HepG2 (cell line): ENCODE measurements around the gene MTCL1. TPM values are rescaled to one million over a fixed set of nuclear protein-coding genes. Genes with fewer than 3 reads are reported as not detected.

ENCODE experiments used
- EEA1 ChIP-seq: sonication (generic); formaldehyde crosslinking; IDR thresholded peaks from 2 replicates; pipeline ENCODE4 v1.5.1; 2020; ENCODE audit warnings: mild to moderate bottlenecking, missing genetic modification reagents, borderline replicate concordance
- FOXA1 ChIP-seq, 2 experiments: fragments of 450-650 bp in 1 of 2; sonication (generic) in 1 of 2; formaldehyde crosslinking in 1 of 2; IDR thresholded peaks; 2 replicates each; pipeline versions ENCODE4 v1.4.0 to v1.6.1; 2016 to 2020; ENCODE audit warnings: missing genetic modification reagents in 1 of 2
- MTF2 ChIP-seq: sonication (generic); formaldehyde crosslinking; IDR thresholded peaks from 2 replicates; pipeline ENCODE4 v1.5.0; 2020; ENCODE audit warnings: missing genetic modification reagents, borderline replicate concordance
- MYNN ChIP-seq: sonication (generic); formaldehyde crosslinking; IDR thresholded peaks from 2 replicates; pipeline ENCODE4 v1.4.0; 2020; ENCODE audit warnings: mild to moderate bottlenecking, low read depth, missing genetic modification reagents
- RCOR2 ChIP-seq: IDR thresholded peaks from 2 replicates; pipeline ENCODE4 v1.6.1; 2016; ENCODE audit warnings: missing biosample characterization, missing genetic modification reagents
- SOX5 ChIP-seq: IDR thresholded peaks from 2 replicates; pipeline ENCODE4 v1.6.1; 2016; ENCODE audit warnings: borderline replicate concordance
- SSRP1 ChIP-seq: IDR thresholded peaks from 2 replicates; pipeline ENCODE4 v1.6.1; 2016; ENCODE audit warnings: control low read depth
- THAP8 ChIP-seq: sonication (generic); formaldehyde crosslinking; IDR thresholded peaks from 2 replicates; pipeline ENCODE4 v1.5.1; 2020; ENCODE audit warnings: missing genetic modification reagents, mild to moderate bottlenecking, borderline replicate concordance
- WIZ ChIP-seq: sonication (generic); formaldehyde crosslinking; IDR thresholded peaks from 2 replicates; pipeline ENCODE4 v1.5.1; 2020; ENCODE audit warnings: mild to moderate bottlenecking, missing genetic modification reagents
- ZEB1 ChIP-seq: IDR thresholded peaks from 2 replicates; pipeline ENCODE4 v1.6.1; 2012; ENCODE audit warnings: mild to moderate bottlenecking, low read depth, inconsistent platforms; ENCODE audit not compliant: insufficient replicate concordance
- ZMYM2 ChIP-seq: sonication (generic); formaldehyde crosslinking; IDR thresholded peaks from 2 replicates; pipeline ENCODE4 v1.8.0; 2022; ENCODE audit warnings: mild to moderate bottlenecking, missing genetic modification reagents
- ZNF10 ChIP-seq: sonication (generic); formaldehyde crosslinking; IDR thresholded peaks from 2 replicates; pipeline ENCODE4 v1.4.0; 2020; ENCODE audit warnings: mild to moderate bottlenecking, low read depth, missing genetic modification reagents, borderline replicate concordance
- ZNF124 ChIP-seq: sonication (generic); formaldehyde crosslinking; IDR thresholded peaks from 2 replicates; pipeline ENCODE4 v1.4.0; 2020; ENCODE audit warnings: missing genetic modification reagents
- ZNF138 ChIP-seq: sonication (generic); formaldehyde crosslinking; IDR thresholded peaks from 2 replicates; pipeline ENCODE4 v1.5.0; 2020; ENCODE audit warnings: mild to moderate bottlenecking, low read depth, missing genetic modification reagents
- ZNF510 ChIP-seq: sonication (generic); formaldehyde crosslinking; IDR thresholded peaks from 2 replicates; pipeline ENCODE4 v1.4.0; 2020; ENCODE audit warnings: low read depth, mild to moderate bottlenecking, missing genetic modification reagents
- ZNF782 ChIP-seq: sonication (generic); formaldehyde crosslinking; IDR thresholded peaks from 2 replicates; pipeline ENCODE4 v1.4.0; 2020; ENCODE audit warnings: missing genetic modification reagents, mild to moderate bottlenecking, borderline replicate concordance
- ZSCAN20 ChIP-seq: sonication (generic); formaldehyde crosslinking; IDR thresholded peaks from 2 replicates; pipeline ENCODE4 v1.4.0; 2020; ENCODE audit warnings: missing genetic modification reagents, mild to moderate bottlenecking, borderline replicate concordance
- ZSCAN25 ChIP-seq: sonication (generic); formaldehyde crosslinking; IDR thresholded peaks from 2 replicates; pipeline ENCODE4 v1.8.0; 2022; ENCODE audit warnings: mild to moderate bottlenecking, missing genetic modification reagents
- polyA plus RNA-seq, 8 experiments: library from polyadenylated mRNA; depleted of rRNA in 3 of 8; stranded (reverse) in 7 of 8; unstranded in 1 of 8; fragments of >200 nt; fragmentation: Illumina TruSeq in 4 of 8; extraction: Trizol in 4 of 8; gene quantifications; 2 replicates each; pipeline versions ENCODE4 v1.2.1 to v1.2.3, GENCODE V29; 2011 to 2016; ENCODE audit warnings: low read depth in 4 of 8, missing spikeins in 1 of 8, mixed read lengths in 1 of 8; ENCODE audit not compliant: insufficient read depth in 1 of 8
- total RNA-seq, 5 experiments: library from RNA; depleted of rRNA; stranded (reverse); fragments of >200 nt; fragmentation: Illumina TruSeq; extraction: Trizol; gene quantifications; 2 replicates each; pipeline ENCODE4 v1.2.3, GENCODE V29; 2016; ENCODE audit warnings: low read depth in 1 of 5
- TF ChIP-seq, protein P1 (sequence below): sonication (generic); formaldehyde crosslinking; IDR thresholded peaks from 2 replicates; pipeline ENCODE4 v1.5.0; 2020; ENCODE audit warnings: missing genetic modification reagents, mild to moderate bottlenecking, borderline replicate concordance
- TF ChIP-seq, protein P2 (sequence below): sonication (generic); formaldehyde crosslinking; IDR thresholded peaks from 2 replicates; pipeline ENCODE4 v1.5.0; 2020; ENCODE audit warnings: mild to moderate bottlenecking, missing genetic modification reagents, borderline replicate concordance
- TF ChIP-seq, protein P3 (sequence below): sonication (generic); formaldehyde crosslinking; IDR thresholded peaks from 2 replicates; pipeline ENCODE4 v1.4.0; 2020; ENCODE audit warnings: missing genetic modification reagents, borderline replicate concordance
- TF ChIP-seq, protein P4 (sequence below): sonication (generic); formaldehyde crosslinking; IDR thresholded peaks from 2 replicates; pipeline ENCODE4 v1.8.0; 2022; ENCODE audit warnings: missing genetic modification reagents, mild to moderate bottlenecking, borderline replicate concordance

The MTCL1 gene
- total and polyA plus RNA-seq, 2 of the 13 experiments (the other 11 are each of a cell fraction or from before 2014, with no cell fraction given) = 3.1 to 3.2 TPM

DNA sequence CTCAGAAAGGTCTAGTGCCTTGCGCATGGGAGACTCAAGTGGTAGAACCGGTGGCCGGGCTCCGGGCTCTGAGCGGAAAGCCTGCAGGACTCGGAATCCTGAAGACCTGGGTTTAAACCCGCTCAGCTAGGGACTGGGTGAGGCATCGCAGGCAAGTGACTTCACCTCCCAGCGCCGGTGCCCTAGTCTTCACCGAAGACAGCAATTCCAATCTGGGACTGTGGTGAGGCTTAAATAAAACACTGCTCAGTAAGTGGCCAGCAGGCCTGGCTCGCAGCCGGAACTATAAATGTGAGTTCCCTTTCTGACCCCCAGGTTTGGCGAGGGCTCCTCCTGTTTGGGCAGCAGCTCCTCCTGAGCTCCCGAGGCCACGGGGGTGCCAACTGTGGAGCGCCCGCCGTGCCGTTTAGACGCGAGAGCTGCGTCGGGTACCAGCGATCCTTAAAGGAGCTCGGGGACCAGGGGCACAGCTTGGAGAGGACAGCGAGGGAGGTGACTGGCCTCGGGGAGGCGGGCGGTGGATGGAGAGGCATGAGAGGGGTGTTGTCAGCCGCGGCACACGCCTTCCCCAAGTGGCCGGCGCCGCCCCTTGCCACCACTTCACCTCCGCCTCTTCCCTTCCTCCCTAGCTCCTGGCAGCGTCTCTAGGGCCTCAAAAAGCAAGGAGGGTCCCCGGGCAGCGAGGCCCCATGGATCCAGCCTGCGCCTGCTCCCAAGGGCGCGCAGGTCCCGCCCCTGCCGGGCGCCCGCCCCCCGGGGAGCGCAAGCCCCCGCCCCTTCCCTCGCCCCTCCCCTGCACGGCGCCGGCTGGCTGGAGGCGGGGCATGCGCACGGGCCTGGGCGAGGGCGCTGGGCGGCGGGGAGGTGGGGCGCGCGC, 757 bp upstream of the MTCL1 start (continued):
- TF ChIP-seq MYNN (CRISPR knock-in tag) = no peak
- no peak for TF ChIP-seq SSRP1 (CRISPR knock-in tag)
- no peak for TF ChIP-seq ZNF10
- TF ChIP-seq, protein P1, sequence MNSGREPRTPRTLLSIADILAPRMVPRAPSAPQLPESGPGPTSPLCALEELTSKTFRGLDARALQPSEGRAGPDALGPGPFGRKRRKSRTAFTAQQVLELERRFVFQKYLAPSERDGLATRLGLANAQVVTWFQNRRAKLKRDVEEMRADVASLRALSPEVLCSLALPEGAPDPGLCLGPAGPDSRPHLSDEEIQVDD (CRISPR knock-in tag) = no peak
- TF ChIP-seq, protein P2, sequence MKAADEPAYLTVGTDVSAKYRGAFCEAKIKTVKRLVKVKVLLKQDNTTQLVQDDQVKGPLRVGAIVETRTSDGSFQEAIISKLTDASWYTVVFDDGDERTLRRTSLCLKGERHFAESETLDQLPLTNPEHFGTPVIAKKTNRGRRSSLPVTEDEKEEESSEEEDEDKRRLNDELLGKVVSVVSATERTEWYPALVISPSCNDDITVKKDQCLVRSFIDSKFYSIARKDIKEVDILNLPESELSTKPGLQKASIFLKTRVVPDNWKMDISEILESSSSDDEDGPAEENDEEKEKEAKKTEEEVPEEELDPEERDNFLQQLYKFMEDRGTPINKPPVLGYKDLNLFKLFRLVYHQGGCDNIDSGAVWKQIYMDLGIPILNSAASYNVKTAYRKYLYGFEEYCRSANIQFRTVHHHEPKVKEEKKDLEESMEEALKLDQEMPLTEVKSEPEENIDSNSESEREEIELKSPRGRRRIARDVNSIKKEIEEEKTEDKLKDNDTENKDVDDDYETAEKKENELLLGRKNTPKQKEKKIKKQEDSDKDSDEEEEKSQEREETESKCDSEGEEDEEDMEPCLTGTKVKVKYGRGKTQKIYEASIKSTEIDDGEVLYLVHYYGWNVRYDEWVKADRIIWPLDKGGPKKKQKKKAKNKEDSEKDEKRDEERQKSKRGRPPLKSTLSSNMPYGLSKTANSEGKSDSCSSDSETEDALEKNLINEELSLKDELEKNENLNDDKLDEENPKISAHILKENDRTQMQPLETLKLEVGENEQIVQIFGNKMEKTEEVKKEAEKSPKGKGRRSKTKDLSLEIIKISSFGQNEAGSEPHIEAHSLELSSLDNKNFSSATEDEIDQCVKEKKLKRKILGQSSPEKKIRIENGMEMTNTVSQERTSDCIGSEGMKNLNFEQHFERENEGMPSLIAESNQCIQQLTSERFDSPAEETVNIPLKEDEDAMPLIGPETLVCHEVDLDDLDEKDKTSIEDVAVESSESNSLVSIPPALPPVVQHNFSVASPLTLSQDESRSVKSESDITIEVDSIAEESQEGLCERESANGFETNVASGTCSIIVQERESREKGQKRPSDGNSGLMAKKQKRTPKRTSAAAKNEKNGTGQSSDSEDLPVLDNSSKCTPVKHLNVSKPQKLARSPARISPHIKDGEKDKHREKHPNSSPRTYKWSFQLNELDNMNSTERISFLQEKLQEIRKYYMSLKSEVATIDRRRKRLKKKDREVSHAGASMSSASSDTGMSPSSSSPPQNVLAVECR = peak; percentile 66; the same call in 1 of the 2 replicates
- TF ChIP-seq ZNF138 (CRISPR knock-in tag) = no peak
- TF ChIP-seq, protein P3, sequence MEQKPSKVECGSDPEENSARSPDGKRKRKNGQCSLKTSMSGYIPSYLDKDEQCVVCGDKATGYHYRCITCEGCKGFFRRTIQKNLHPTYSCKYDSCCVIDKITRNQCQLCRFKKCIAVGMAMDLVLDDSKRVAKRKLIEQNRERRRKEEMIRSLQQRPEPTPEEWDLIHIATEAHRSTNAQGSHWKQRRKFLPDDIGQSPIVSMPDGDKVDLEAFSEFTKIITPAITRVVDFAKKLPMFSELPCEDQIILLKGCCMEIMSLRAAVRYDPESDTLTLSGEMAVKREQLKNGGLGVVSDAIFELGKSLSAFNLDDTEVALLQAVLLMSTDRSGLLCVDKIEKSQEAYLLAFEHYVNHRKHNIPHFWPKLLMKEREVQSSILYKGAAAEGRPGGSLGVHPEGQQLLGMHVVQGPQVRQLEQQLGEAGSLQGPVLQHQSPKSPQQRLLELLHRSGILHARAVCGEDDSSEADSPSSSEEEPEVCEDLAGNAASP (CRISPR knock-in tag) = no peak
- TF ChIP-seq THAP8 = no peak
- no peak for TF ChIP-seq ZNF510 (CRISPR knock-in tag)
- peak; percentile 88 for TF ChIP-seq MTF2 (CRISPR knock-in tag)
- TF ChIP-seq ZNF124 = no peak
- no peak for TF ChIP-seq ZSCAN25
- no peak for TF ChIP-seq EEA1
- TF ChIP-seq SOX5 (CRISPR knock-in tag) = no peak
- no peak for TF ChIP-seq ZEB1
- no peak for TF ChIP-seq ZMYM2
- no peak for TF ChIP-seq FOXA1 (IDR thresholded peaks at IDR 0.05)
- no peak for TF ChIP-seq FOXA1 (CRISPR knock-in tag; IDR thresholded peaks at IDR 0.05)
- TF ChIP-seq, protein P4, sequence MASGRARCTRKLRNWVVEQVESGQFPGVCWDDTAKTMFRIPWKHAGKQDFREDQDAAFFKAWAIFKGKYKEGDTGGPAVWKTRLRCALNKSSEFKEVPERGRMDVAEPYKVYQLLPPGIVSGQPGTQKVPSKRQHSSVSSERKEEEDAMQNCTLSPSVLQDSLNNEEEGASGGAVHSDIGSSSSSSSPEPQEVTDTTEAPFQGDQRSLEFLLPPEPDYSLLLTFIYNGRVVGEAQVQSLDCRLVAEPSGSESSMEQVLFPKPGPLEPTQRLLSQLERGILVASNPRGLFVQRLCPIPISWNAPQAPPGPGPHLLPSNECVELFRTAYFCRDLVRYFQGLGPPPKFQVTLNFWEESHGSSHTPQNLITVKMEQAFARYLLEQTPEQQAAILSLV (CRISPR knock-in tag) = no peak
- no peak for TF ChIP-seq ZNF782
- no peak for TF ChIP-seq RCOR2 (CRISPR knock-in tag)
- no peak for TF ChIP-seq WIZ (CRISPR knock-in tag)
- TF ChIP-seq ZSCAN20 (CRISPR knock-in tag) = no peak
